ENCODE measurements around the gene HINT2.

- TF ChIP-seq CTCF (IDR thresholded peaks at IDR 0.05; ENCODE audit: low read depth, low read length, poor library complexity, severe bottlenecking) (no peak), EZH2phosphoT487 (IDR thresholded peaks at IDR 0.05; ENCODE audit: borderline replicate concordance, low read length) (no peak)
These were observed 44.6 kb upstream of the HINT2 start for GRCh38 chr9:35859310-35859989.
